Trophoblast cell (in vitro differentiated cells and primary cell): ENCODE results near the gene CCDC83. TPM values are rescaled to one million over a fixed set of nuclear protein-coding genes. Genes with fewer than 3 reads are reported as not detected.

ENCODE experiments used
- DNase-seq, 2 donors: peaks; one replicate each; pipeline ENCODE4 v3.0.0-alpha.2; 2016
- H2AFZ ChIP-seq: 2 replicates; pipeline ENCODE4 v1.6.1; 2013; ENCODE audit warnings: low read length, moderate library complexity, mild to moderate bottlenecking; ENCODE audit not compliant: insufficient read depth, poor library complexity
- H2AK5ac ChIP-seq: 2 replicates; pipeline ENCODE4 v1.6.1; 2013; ENCODE audit warnings: mild to moderate bottlenecking, low read length
- H2BK120ac ChIP-seq: 2 replicates; pipeline ENCODE4 v1.6.1; 2013; ENCODE audit warnings: low read length, mild to moderate bottlenecking, moderate library complexity; ENCODE audit not compliant: insufficient read depth, poor library complexity
- H2BK12ac ChIP-seq: 2 replicates; pipeline ENCODE4 v1.6.1; 2013; ENCODE audit warnings: mild to moderate bottlenecking, low read length, moderate library complexity
- H2BK5ac ChIP-seq: 2 replicates; pipeline ENCODE4 v1.6.1; 2013; ENCODE audit warnings: low read length, low read depth, moderate library complexity, mild to moderate bottlenecking; ENCODE audit not compliant: poor library complexity
- H3K14ac ChIP-seq: 2 replicates; pipeline ENCODE4 v1.6.1; 2013; ENCODE audit warnings: mild to moderate bottlenecking, low read length
- H3K18ac ChIP-seq: 2 replicates; pipeline ENCODE4 v1.6.1; 2013; ENCODE audit warnings: mild to moderate bottlenecking, low read length
- H3K23ac ChIP-seq: 2 replicates; pipeline ENCODE4 v1.6.1; 2013; ENCODE audit warnings: low read length
- H3K27ac ChIP-seq: 2 replicates; pipeline ENCODE4 v1.5.1; 2013; ENCODE audit warnings: low read depth, mild to moderate bottlenecking, inconsistent platforms, low read length, moderate library complexity
- H3K27me3 ChIP-seq: 2 replicates; pipeline ENCODE4 v1.6.1; 2013; ENCODE audit warnings: inconsistent platforms, mild to moderate bottlenecking, low read length, moderate library complexity; ENCODE audit not compliant: insufficient read depth
- H3K36me3 ChIP-seq, 2 experiments: 1 replicate in 1 of 2; 2 replicates in 1 of 2; pipeline ENCODE4 v1.6.1; 2013; ENCODE audit warnings: low read length in 2 of 2, mild to moderate bottlenecking in 2 of 2, moderate library complexity in 1 of 2; ENCODE audit not compliant: insufficient read depth in 2 of 2, control insufficient read depth in 1 of 2
- H3K4ac ChIP-seq: 2 replicates; pipeline ENCODE4 v1.6.1; 2013; ENCODE audit warnings: low read depth, mild to moderate bottlenecking, low read length, moderate library complexity
- H3K4me1 ChIP-seq, 2 experiments: 1 replicate in 1 of 2; 2 replicates in 1 of 2; pipeline ENCODE4 v1.6.1; 2013; ENCODE audit warnings: low read length in 2 of 2, mild to moderate bottlenecking in 2 of 2, moderate library complexity in 1 of 2; ENCODE audit not compliant: insufficient read depth in 2 of 2, control insufficient read depth in 1 of 2
- H3K4me2 ChIP-seq: 2 replicates; pipeline ENCODE4 v1.6.1; 2013; ENCODE audit warnings: inconsistent platforms, mild to moderate bottlenecking, low read length, moderate library complexity
- H3K4me3 ChIP-seq: 2 replicates; pipeline ENCODE4 v1.5.1; 2013; ENCODE audit warnings: mild to moderate bottlenecking, low read depth, low read length, inconsistent platforms
- H3K79me1 ChIP-seq: one replicate; pipeline ENCODE4 v1.6.1; 2013; ENCODE audit warnings: low read length
- H3K79me2 ChIP-seq: 2 replicates; pipeline ENCODE4 v1.6.1; 2013; ENCODE audit warnings: low read length, mild to moderate bottlenecking; ENCODE audit not compliant: control insufficient read depth, insufficient read depth, poor library complexity
- H3K9ac ChIP-seq: 2 replicates; pipeline ENCODE4 v1.6.1; 2013; ENCODE audit warnings: mild to moderate bottlenecking, low read length
- H3K9me3 ChIP-seq: 2 replicates; pipeline ENCODE4 v1.6.1; 2013; ENCODE audit warnings: low read depth, mild to moderate bottlenecking, control low read depth, inconsistent platforms, low read length; ENCODE audit not compliant: insufficient read depth
- H4K12ac ChIP-seq: 2 replicates; pipeline ENCODE4 v1.6.1; 2013; ENCODE audit warnings: low read depth, mild to moderate bottlenecking, low read length, moderate library complexity
- H4K8ac ChIP-seq: 2 replicates; pipeline ENCODE4 v1.6.1; 2013; ENCODE audit warnings: low read depth, mild to moderate bottlenecking, low read length, moderate library complexity
- H4K91ac ChIP-seq: one replicate; pipeline ENCODE4 v1.6.1; 2013; ENCODE audit warnings: low read depth, mild to moderate bottlenecking, low read length, moderate library complexity
- WGBS: extraction: QIAGEN DNeasy Blood & Tissue Kit; methylation state at CpG from one replicate; pipeline ENCODE4 v1.1.7; 2013; ENCODE audit warnings: missing lambda C conversion rate; ENCODE audit not compliant: insufficient read length, insufficient coverage; ENCODE audit errors: extremely low coverage; 5-methylcytosine and 5-hydroxymethylcytosine counted together
- polyA plus RNA-seq: library from polyadenylated mRNA; stranded (reverse); fragments of 200-250 nt; gene quantifications from 2 replicates; pipeline ENCODE4 v1.2.3, GENCODE V29; 2013

CCDC83 gene
- polyA plus RNA-seq: not detected in 2 replicates

GRCh38 chr11:85855341-85855656 is at the start of gene CCDC83:
Gene CCDC83 (plus strand): TSS chr11:85855383. CDS start chr11:85865124, 9,741 bp downstream.
- peak within 1 kb of the TSS; percentile 28 for H3K27ac ChIP-seq
- H3K79me2 ChIP-seq: peaks cover 3% of the 10 kb centered on the region
- DNase-seq: peak in 1 of 2 donors; percentile 71
- H2AK5ac ChIP-seq: no peak within 1 kb of the TSS
- peak within 1 kb of the TSS; percentile 69 for H3K4ac ChIP-seq
- peak within 1 kb of the TSS; percentile 87 for H2BK12ac ChIP-seq
- no peaks in the 10 kb centered on the region for H3K36me3 ChIP-seq
- peak within 1 kb of the TSS; percentile 94 for H4K91ac ChIP-seq
- H3K79me1 ChIP-seq: peaks cover 8% of the 10 kb centered on the region
- no CpG with 5 or more reads among the region's 13 CpGs for WGBS
- H3K4me1 ChIP-seq: peaks cover 4 to 5% of the 10 kb centered on the region in 2 experiments
- H3K4me3 ChIP-seq: peak within 1 kb of the TSS; percentile 57
- peak within 1 kb of the TSS; percentile 64 for H3K4me2 ChIP-seq
- H3K9ac ChIP-seq: peak within 1 kb of the TSS; percentile 20
- H3K9me3 ChIP-seq: peaks cover 3% of the 10 kb centered on the region
- H2BK5ac ChIP-seq: peak within 1 kb of the TSS; percentile 81
- H3K23ac ChIP-seq: no peak within 1 kb of the TSS
- H2AFZ ChIP-seq: peak within 1 kb of the TSS; percentile 81
- peak within 1 kb of the TSS; percentile 96 for H3K18ac ChIP-seq
- peak within 1 kb of the TSS; percentile 92 for H4K12ac ChIP-seq
- H2BK120ac ChIP-seq: peak within 1 kb of the TSS; percentile 91
- H3K27me3 ChIP-seq: no peaks in the 10 kb centered on the region
- peak within 1 kb of the TSS; percentile 96 for H4K8ac ChIP-seq
- H3K14ac ChIP-seq: peak within 1 kb of the TSS; percentile 95

- H3K14ac ChIP-seq: no peak overlapping the region
- no peak overlapping the region for H3K4me2 ChIP-seq
- H4K12ac ChIP-seq: no peak overlapping the region
- no peak overlapping the region for H3K9ac ChIP-seq
- no peak overlapping the region for H4K8ac ChIP-seq
- H3K27ac ChIP-seq: no peak overlapping the region
- no peak overlapping the region for H2BK120ac ChIP-seq
- H3K4ac ChIP-seq: no peak overlapping the region
- H3K4me3 ChIP-seq: no peak overlapping the region
- H3K79me1 ChIP-seq: no peaks in the 10 kb centered on the region
- H4K91ac ChIP-seq: no peak overlapping the region
- no peaks in the 10 kb centered on the region for H3K36me3 ChIP-seq
- DNase-seq: no peak
- H3K23ac ChIP-seq: no peak overlapping the region
- WGBS: no CpG with 5 or more reads among the region's 1 CpG
- no peak overlapping the region for H2AFZ ChIP-seq
- no peaks in the 10 kb centered on the region for H3K27me3 ChIP-seq
- H3K18ac ChIP-seq: no peak overlapping the region
- H3K4me1 ChIP-seq: peaks cover 7% of the 10 kb centered on the region in 2 experiments
- no peak overlapping the region for H2BK12ac ChIP-seq
- H2BK5ac ChIP-seq: no peak overlapping the region
- no peaks in the 10 kb centered on the region for H3K9me3 ChIP-seq
- no peak overlapping the region for H2AK5ac ChIP-seq
- no peaks in the 10 kb centered on the region for H3K79me2 ChIP-seq
Observed at GRCh38 chr11:85805387-85805786, 49.8 kb upstream of the CCDC83 start.

GRCh38 chr11:85806016-85806415 is 49.2 kb upstream of the CCDC83 start:
- Histone ChIP-seq H3K4me3 (no peak overlapping the region), H3K36me3 (no peaks in the 10 kb centered on the region), H2AFZ (no peak overlapping the region), H3K18ac (no peak overlapping the region), H3K4ac (no peak overlapping the region), H3K27ac (no peak overlapping the region), H4K91ac (no peak overlapping the region), H3K4me2 (no peak overlapping the region), H2BK5ac (no peak overlapping the region), H2AK5ac (no peak overlapping the region), H3K27me3 (no peaks in the 10 kb centered on the region), H2BK12ac (no peak overlapping the region), H4K12ac (no peak overlapping the region), H3K79me2 (no peaks in the 10 kb centered on the region), H3K9me3 (no peaks in the 10 kb centered on the region), H3K14ac (no peak overlapping the region), H3K79me1 (peaks cover 3% of the 10 kb centered on the region), H3K9ac (no peak overlapping the region), H3K23ac (no peak overlapping the region), H3K4me1 (peaks cover 9 to 12% of the 10 kb centered on the region in 2 experiments), H2BK120ac (no peak overlapping the region), H4K8ac (no peak overlapping the region)
- no peak for DNase-seq

GRCh38 chr11:85806876-85807275 is 48.3 kb upstream of the CCDC83 start:
- Histone ChIP-seq H3K79me1 (peaks cover 3% of the 10 kb centered on the region), H4K8ac (no peak overlapping the region), H2AK5ac (no peak overlapping the region), H4K91ac (no peak overlapping the region), H4K12ac (no peak overlapping the region), H3K27ac (no peak overlapping the region), H3K79me2 (no peaks in the 10 kb centered on the region), H3K9ac (no peak overlapping the region), H2BK120ac (no peak overlapping the region), H2AFZ (no peak overlapping the region), H3K14ac (no peak overlapping the region), H3K23ac (no peak overlapping the region), H3K4me1 (peaks cover 9 to 14% of the 10 kb centered on the region in 2 experiments), H3K4me2 (no peak overlapping the region), H3K27me3 (no peaks in the 10 kb centered on the region), H2BK12ac (no peak overlapping the region), H3K9me3 (no peaks in the 10 kb centered on the region), H3K4me3 (no peak overlapping the region), H2BK5ac (no peak overlapping the region), H3K4ac (no peak overlapping the region), H3K18ac (no peak overlapping the region), H3K36me3 (no peaks in the 10 kb centered on the region)
- no peak for DNase-seq
- WGBS: no CpG with 5 or more reads among the region's 2 CpGs
